HepG2 (cell line): ENCODE measurements around the gene KCNH6. TPM values are rescaled to one million over a fixed set of nuclear protein-coding genes. Genes with fewer than 3 reads are reported as not detected.

ENCODE experiments used
- ATAC-seq: fragments of 200-7000 bp; cut with Tn5 transposase; 3 replicates; pipeline ENCODE4 v1.9.1; 2020; ENCODE audit warnings: mild to moderate bottlenecking, moderate library complexity
- BruUV-seq: library from RNA; stranded (reverse); fragments of 400-500 nt; replicated peaks from 2 replicates; lab custom pipeline; 2021; lab: Mats Ljungman, UMichigan
- CTCF ChIA-PET: fragments of 300-600 bp; formaldehyde crosslinking; extraction: SDS; loops from one replicate; lab custom pipeline; 2021; ENCODE audit warnings: low total read pairs, inconsistent platforms, low intra/inter-chr PET ratio; lab: Yijun Ruan, JAX
- POLR2A ChIA-PET: fragments of 350-600 bp; sonication (Branson Sonifier 250); formaldehyde crosslinking; loops from one replicate; lab custom pipeline; 2020; ENCODE audit warnings: antibody characterized with exemption, inconsistent platforms; lab: Yijun Ruan, JAX
- DNase-seq: peaks from one replicate; pipeline ENCODE4 v3.0.0-alpha.2; 2015; ENCODE audit warnings: low spot score
- FAIRE-seq: peaks from 3 replicates; lab custom pipeline; 2011; peaks lifted over from hg19 to GRCh38; lab: Jason Lieb, UNC
- H2AFZ ChIP-seq: one replicate; pipeline ENCODE4 v1.6.1; 2011; ENCODE audit warnings: low read length, inconsistent platforms
- H3K27ac ChIP-seq: fragments of 300-600 bp; 3 replicates; pipeline ENCODE4 v1.8.0; 2011; ENCODE audit warnings: mixed run types, mild to moderate bottlenecking, mixed read lengths, low read length, inconsistent platforms; ENCODE audit not compliant: insufficient read depth; ENCODE audit errors: extremely low read length
- H3K27me3 ChIP-seq, 2 experiments: fragments of 200-600 bp in 1 of 2; 2 replicates in 1 of 2; 3 replicates in 1 of 2; pipeline versions ENCODE4 v1.6.0 to v1.8.0; 2011; ENCODE audit warnings: low read length in 2 of 2, mild to moderate bottlenecking in 2 of 2, moderate library complexity in 2 of 2, inconsistent platforms in 1 of 2; ENCODE audit not compliant: insufficient read depth in 2 of 2, control insufficient read depth in 1 of 2
- H3K36me3 ChIP-seq, 2 experiments: fragments of 200-600 bp in 1 of 2; replicated peaks in 1 of 2; 2 replicates in 1 of 2; 3 replicates in 1 of 2; pipeline versions ENCODE4 v1.5.1 to v1.8.0; 2011; ENCODE audit warnings: low read length in 2 of 2, inconsistent platforms in 1 of 2; ENCODE audit not compliant: insufficient read depth in 2 of 2, control insufficient read depth in 1 of 2
- H3K4me1 ChIP-seq: 2 replicates; pipeline ENCODE4 v1.5.1; 2012; ENCODE audit warnings: low read length, inconsistent platforms; ENCODE audit not compliant: insufficient read depth
- H3K4me2 ChIP-seq: 2 replicates; pipeline ENCODE4 v1.6.0; 2011; ENCODE audit warnings: low read depth, low read length, inconsistent platforms
- H3K4me3 ChIP-seq, 3 experiments: fragments of 200-600 bp in 1 of 3; sonication (generic), shearing (Covaris generic) in 1 of 3; replicated peaks in 1 of 3; 2 replicates each; pipeline ENCODE4 v1.5.1; 2011 to 2016; ENCODE audit warnings: low read length in 3 of 3, inconsistent platforms in 2 of 3, low read depth in 2 of 3, mild to moderate bottlenecking in 2 of 3, control low read depth in 1 of 3, mixed read lengths in 1 of 3; ENCODE audit not compliant: insufficient read depth in 1 of 3
- H3K79me2 ChIP-seq: one replicate; pipeline ENCODE4 v1.6.1; 2011; ENCODE audit warnings: low read length, inconsistent platforms; ENCODE audit not compliant: insufficient read depth
- H3K9ac ChIP-seq: 2 replicates; pipeline ENCODE4 v1.6.0; 2011; ENCODE audit warnings: mild to moderate bottlenecking, low read depth, low read length, inconsistent platforms; ENCODE audit not compliant: insufficient read depth
- H3K9me3 ChIP-seq: 2 replicates; pipeline ENCODE4 v1.5.1; 2012; ENCODE audit warnings: mild to moderate bottlenecking, low read length
- H4K20me1 ChIP-seq: 2 replicates; pipeline ENCODE4 v1.6.0; 2011; ENCODE audit warnings: inconsistent platforms, mild to moderate bottlenecking, low read length, moderate library complexity; ENCODE audit not compliant: insufficient read depth
- FOXA3 ChIP-seq: IDR thresholded peaks from 2 replicates; pipeline ENCODE4 v1.6.1; 2016; ENCODE audit warnings: missing genetic modification reagents, missing compliant biosample characterization
- FOXM1 ChIP-seq: sonication (generic); formaldehyde crosslinking; IDR thresholded peaks from 2 replicates; pipeline ENCODE4 v1.5.0; 2020; ENCODE audit warnings: missing genetic modification reagents
- GLI4 ChIP-seq: sonication (generic); formaldehyde crosslinking; IDR thresholded peaks from 2 replicates; pipeline ENCODE4 v1.5.1; 2020; ENCODE audit warnings: missing genetic modification reagents, mild to moderate bottlenecking, moderate library complexity, borderline replicate concordance
- MEIS2 ChIP-seq: sonication (generic); formaldehyde crosslinking; IDR thresholded peaks from 2 replicates; pipeline ENCODE4 v1.9.0; 2021; ENCODE audit warnings: mild to moderate bottlenecking, missing genetic modification reagents
- RFXANK ChIP-seq: IDR thresholded peaks from 2 replicates; pipeline ENCODE4 v1.6.1; 2016
- SP5 ChIP-seq: IDR thresholded peaks from 2 replicates; pipeline ENCODE4 v1.6.1; 2016; ENCODE audit warnings: low read depth, borderline replicate concordance
- ZNF335 ChIP-seq: sonication (generic); formaldehyde crosslinking; IDR thresholded peaks from 2 replicates; pipeline ENCODE4 v1.4.0; 2020; ENCODE audit warnings: missing genetic modification reagents
- ZNF562 ChIP-seq: sonication (generic); formaldehyde crosslinking; IDR thresholded peaks from 2 replicates; pipeline ENCODE4 v1.8.0; 2022; ENCODE audit warnings: missing genetic modification reagents, borderline replicate concordance
- ZNF564 ChIP-seq: sonication (generic); formaldehyde crosslinking; IDR thresholded peaks from 2 replicates; pipeline ENCODE4 v1.8.1; 2023; ENCODE audit warnings: mild to moderate bottlenecking, missing genetic modification reagents
- ZNF598 ChIP-seq: sonication (generic); formaldehyde crosslinking; IDR thresholded peaks from 2 replicates; pipeline ENCODE4 v1.5.1; 2020; ENCODE audit warnings: mild to moderate bottlenecking, missing genetic modification reagents, borderline replicate concordance
- ZNF644 ChIP-seq: IDR thresholded peaks from 2 replicates; pipeline ENCODE4 v1.6.1; 2016; ENCODE audit warnings: low read depth
- WGBS: methylation state at CpG from one replicate; pipeline ENCODE4 v1.1.6; 2017; ENCODE audit warnings: low lambda C conversion rate; 5-methylcytosine and 5-hydroxymethylcytosine counted together
- in situ Hi-C: cut with HindIII; loops from 2 replicates; pipeline ENCODE4 v1.10.0; 2017; ENCODE audit warnings: low pct_unique_long_range_greater_than_20kb; ENCODE audit not compliant: extremely low pct_ligation_motif_present
- intact Hi-C: fragments of 100-400 bp; cut with micrococcal nuclease; formaldehyde crosslinking; loops from one replicate; pipeline ENCODE4 v1.10.0; 2022; ENCODE audit not compliant: unreplicated experiment
- polyA plus RNA-seq, 8 experiments: library from polyadenylated mRNA; depleted of rRNA in 3 of 8; stranded (reverse) in 7 of 8; unstranded in 1 of 8; fragments of >200 nt; fragmentation: Illumina TruSeq in 4 of 8; extraction: Trizol in 4 of 8; gene quantifications; 2 replicates each; pipeline versions ENCODE4 v1.2.1 to v1.2.3, GENCODE V29; 2011 to 2016; ENCODE audit warnings: low read depth in 4 of 8, missing spikeins in 1 of 8, mixed read lengths in 1 of 8; ENCODE audit not compliant: insufficient read depth in 1 of 8
- total RNA-seq, 5 experiments: library from RNA; depleted of rRNA; stranded (reverse); fragments of >200 nt; fragmentation: Illumina TruSeq; extraction: Trizol; gene quantifications; 2 replicates each; pipeline ENCODE4 v1.2.3, GENCODE V29; 2016; ENCODE audit warnings: low read depth in 1 of 5
- TF ChIP-seq, protein P1 (sequence below): sonication (generic); formaldehyde crosslinking; IDR thresholded peaks from 2 replicates; pipeline ENCODE4 v1.4.0; 2020; ENCODE audit warnings: missing genetic modification reagents, borderline replicate concordance
- TF ChIP-seq, protein P2 (sequence below): sonication (generic); formaldehyde crosslinking; IDR thresholded peaks from 2 replicates; pipeline ENCODE4 v1.5.0; 2020; ENCODE audit warnings: missing genetic modification reagents
- TF ChIP-seq, protein P3 (sequence below): sonication (generic); formaldehyde crosslinking; IDR thresholded peaks from 2 replicates; pipeline ENCODE4 v1.4.0; 2020; ENCODE audit warnings: mild to moderate bottlenecking, missing genetic modification reagents, borderline replicate concordance
- TF ChIP-seq, protein P4 (sequence below): sonication (generic); formaldehyde crosslinking; conservative IDR thresholded peaks from 2 replicates; pipeline ENCODE4 v1.4.0; 2020; ENCODE audit warnings: missing genetic modification reagents
- TF ChIP-seq, protein P5 (sequence below): sonication (generic); formaldehyde crosslinking; IDR thresholded peaks from 2 replicates; pipeline ENCODE4 v1.5.0; 2020; ENCODE audit warnings: mild to moderate bottlenecking, missing genetic modification reagents, borderline replicate concordance

The KCNH6 gene
- total and polyA plus RNA-seq, 2 of the 13 experiments (the other 11 are each of a cell fraction or from before 2014, with no cell fraction given): 0.05 to 0.18 TPM

DNA sequence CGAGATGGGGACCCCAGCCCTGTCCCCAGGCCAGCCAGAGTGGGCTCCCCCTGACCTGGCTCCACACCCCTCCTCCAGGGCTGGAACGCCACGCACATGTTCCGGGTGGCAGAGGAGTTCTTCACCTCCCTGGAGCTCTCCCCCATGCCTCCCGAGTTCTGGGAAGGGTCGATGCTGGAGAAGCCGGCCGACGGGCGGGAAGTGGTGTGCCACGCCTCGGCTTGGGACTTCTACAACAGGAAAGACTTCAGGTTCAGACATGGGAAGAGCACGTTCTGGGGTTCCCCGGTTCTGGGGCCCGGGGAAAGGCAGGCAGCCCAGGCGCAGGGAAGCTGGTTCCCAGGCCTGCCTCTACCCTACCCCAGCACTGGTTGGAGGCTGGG lies 41.7 kb upstream of the KCNH6 start (continued):
- TF ChIP-seq, protein P1, sequence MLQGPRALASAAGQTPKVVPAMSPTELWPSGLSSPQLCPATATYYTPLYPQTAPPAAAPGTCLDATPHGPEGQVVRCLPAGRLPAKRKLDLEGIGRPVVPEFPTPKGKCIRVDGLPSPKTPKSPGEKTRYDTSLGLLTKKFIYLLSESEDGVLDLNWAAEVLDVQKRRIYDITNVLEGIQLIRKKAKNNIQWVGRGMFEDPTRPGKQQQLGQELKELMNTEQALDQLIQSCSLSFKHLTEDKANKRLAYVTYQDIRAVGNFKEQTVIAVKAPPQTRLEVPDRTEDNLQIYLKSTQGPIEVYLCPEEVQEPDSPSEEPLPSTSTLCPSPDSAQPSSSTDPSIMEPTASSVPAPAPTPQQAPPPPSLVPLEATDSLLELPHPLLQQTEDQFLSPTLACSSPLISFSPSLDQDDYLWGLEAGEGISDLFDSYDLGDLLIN (CRISPR knock-in tag): no peak

DNA sequence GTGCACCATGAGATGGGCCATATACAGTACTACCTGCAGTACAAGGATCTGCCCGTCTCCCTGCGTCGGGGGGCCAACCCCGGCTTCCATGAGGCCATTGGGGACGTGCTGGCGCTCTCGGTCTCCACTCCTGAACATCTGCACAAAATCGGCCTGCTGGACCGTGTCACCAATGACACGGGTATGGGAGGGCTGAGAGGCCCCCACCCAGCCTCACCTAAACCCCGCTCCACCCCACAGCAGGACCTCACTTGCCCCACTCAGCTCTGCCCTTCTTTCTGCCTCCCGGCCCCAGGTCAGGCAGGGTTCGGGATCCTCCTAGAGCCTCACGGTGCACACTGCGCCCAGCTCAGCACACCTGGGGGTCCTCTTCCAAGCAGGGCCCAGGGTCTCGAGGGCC lies 40.6 kb upstream of the KCNH6 start:
- Histone ChIP-seq H3K79me2 (no peaks in the 10 kb centered on the region), H4K20me1 (no peaks in the 10 kb centered on the region), H3K4me2 (no peak overlapping the region), H3K27ac (no peak overlapping the region), H3K27me3 (peaks cover 23 to 77% of the 10 kb centered on the region in 2 experiments), H3K9me3 (no peaks in the 10 kb centered on the region), H3K36me3 (no peaks in the 10 kb centered on the region), H2AFZ (no peak overlapping the region), H3K4me3 (no peak overlapping the region), H3K9ac (no peak overlapping the region), H3K4me1 (peaks cover 18% of the 10 kb centered on the region)
- FAIRE-seq (no peak), ATAC-seq (no peak), DNase-seq (no peak)
- intact Hi-C loops (no loop called here), in situ Hi-C loops (no loop called here)
- CTCF ChIA-PET: no interaction called here
- WGBS: 47% methylated on average over 10 of the region's 16 CpGs
- TF ChIP-seq SP5 (CRISPR knock-in tag): no peak
- no peak for TF ChIP-seq ZNF644
- TF ChIP-seq ZNF564 (CRISPR knock-in tag): no peak
- TF ChIP-seq ZNF562 (CRISPR knock-in tag): no peak
- TF ChIP-seq, protein P2, sequence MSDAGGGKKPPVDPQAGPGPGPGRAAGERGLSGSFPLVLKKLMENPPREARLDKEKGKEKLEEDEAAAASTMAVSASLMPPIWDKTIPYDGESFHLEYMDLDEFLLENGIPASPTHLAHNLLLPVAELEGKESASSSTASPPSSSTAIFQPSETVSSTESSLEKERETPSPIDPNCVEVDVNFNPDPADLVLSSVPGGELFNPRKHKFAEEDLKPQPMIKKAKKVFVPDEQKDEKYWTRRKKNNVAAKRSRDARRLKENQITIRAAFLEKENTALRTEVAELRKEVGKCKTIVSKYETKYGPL: no peak
- no peak for TF ChIP-seq MEIS2 (CRISPR knock-in tag)
- TF ChIP-seq, protein P3, sequence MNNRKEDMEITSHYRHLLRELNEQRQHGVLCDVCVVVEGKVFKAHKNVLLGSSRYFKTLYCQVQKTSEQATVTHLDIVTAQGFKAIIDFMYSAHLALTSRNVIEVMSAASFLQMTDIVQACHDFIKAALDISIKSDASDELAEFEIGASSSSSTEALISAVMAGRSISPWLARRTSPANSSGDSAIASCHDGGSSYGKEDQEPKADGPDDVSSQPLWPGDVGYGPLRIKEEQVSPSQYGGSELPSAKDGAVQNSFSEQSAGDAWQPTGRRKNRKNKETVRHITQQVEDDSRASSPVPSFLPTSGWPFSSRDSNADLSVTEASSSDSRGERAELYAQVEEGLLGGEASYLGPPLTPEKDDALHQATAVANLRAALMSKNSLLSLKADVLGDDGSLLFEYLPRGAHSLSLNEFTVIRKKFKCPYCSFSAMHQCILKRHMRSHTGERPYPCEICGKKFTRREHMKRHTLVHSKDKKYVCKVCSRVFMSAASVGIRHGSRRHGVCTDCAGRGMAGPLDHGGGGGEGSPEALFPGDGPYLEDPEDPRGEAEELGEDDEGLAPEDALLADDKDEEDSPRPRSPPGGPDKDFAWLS (CRISPR knock-in tag): no peak
- TF ChIP-seq FOXA3 (CRISPR knock-in tag): no peak
- TF ChIP-seq ZNF598 (CRISPR knock-in tag): no peak
- no peak for TF ChIP-seq FOXM1
- TF ChIP-seq ZNF335 (CRISPR knock-in tag): no peak
- no peak for TF ChIP-seq GLI4 (CRISPR knock-in tag)
- TF ChIP-seq, protein P4, sequence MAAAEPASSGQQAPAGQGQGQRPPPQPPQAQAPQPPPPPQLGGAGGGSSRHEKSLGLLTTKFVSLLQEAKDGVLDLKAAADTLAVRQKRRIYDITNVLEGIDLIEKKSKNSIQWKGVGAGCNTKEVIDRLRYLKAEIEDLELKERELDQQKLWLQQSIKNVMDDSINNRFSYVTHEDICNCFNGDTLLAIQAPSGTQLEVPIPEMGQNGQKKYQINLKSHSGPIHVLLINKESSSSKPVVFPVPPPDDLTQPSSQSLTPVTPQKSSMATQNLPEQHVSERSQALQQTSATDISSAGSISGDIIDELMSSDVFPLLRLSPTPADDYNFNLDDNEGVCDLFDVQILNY (CRISPR knock-in tag): no peak
- TF ChIP-seq RFXANK (CRISPR knock-in tag): no peak
- TF ChIP-seq, protein P5, sequence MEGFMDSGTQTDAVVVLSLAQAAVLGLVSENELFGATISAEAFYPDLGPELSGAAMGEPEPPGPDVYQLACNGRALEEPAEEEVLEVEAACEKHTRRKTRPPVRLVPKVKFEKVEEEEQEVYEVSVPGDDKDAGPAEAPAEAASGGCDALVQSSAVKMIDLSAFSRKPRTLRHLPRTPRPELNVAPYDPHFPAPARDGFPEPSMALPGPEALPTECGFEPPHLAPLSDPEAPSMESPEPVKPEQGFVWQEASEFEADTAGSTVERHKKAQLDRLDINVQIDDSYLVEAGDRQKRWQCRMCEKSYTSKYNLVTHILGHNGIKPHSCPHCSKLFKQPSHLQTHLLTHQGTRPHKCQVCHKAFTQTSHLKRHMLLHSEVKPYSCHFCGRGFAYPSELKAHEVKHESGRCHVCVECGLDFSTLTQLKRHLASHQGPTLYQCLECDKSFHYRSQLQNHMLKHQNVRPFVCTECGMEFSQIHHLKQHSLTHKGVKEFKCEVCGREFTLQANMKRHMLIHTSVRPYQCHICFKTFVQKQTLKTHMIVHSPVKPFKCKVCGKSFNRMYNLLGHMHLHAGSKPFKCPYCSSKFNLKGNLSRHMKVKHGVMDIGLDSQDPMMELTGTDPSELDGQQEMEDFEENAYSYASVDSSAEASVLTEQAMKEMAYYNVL (CRISPR knock-in tag): no peak
- POLR2A ChIA-PET: no interaction called here
- no TSS peak for BruUV-seq
